Measurements from ENCODE around the gene DCAF11.

The DCAF11 gene

DNA sequence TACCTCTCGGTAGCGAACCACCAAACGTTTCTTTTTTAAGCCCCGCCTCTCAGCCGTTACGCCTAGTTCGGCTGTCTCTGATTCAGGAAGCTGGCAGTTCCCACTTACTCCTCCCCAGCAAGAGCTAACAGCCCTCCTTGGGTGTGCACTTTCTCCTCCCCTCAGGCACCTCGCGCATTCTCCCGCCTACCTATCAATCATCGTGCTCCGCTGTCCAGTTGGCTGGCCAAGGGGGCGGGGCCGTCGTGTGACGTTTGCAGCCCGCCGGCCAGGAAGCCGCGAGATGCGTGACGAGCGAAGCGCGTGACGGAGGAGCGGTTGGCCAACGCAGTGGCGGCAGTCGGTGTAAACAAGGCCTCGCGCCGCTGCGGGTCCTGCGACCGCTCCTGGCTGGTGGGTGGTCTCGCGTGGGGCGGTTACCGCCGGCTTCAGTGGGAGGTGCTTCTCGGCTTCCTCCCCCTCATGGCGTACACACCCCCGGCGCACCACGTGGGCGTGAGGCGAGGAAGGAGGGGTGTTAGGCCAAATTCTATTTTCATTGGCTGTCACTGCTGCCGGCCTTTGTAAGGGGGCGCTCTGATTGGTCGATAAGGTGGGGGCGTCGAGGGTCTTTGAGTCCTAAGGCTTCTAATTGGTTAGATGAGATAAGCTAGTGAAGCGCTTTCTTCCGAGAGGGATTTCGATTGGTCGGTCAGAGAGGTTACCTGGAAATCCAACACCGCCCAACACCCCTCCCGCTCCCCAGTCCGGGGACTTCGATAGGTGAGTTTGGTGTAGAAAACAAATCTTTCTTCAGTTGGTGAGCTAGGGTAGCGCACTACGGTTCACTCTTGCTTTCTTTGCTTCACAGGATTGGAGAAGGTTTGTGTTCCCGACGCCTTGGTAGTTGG lies at the start of gene DCAF11, which contains the start of gene NRL:
Gene DCAF11 (plus strand): TSS at position 246 of the 890 bp plus-strand sequence. CDS start 818 bp downstream, outside the sequence.
Gene NRL (minus strand): TSS at position 418 of the 890 bp plus-strand sequence. CDS start 32,101 bp downstream, outside the sequence.
- peak; percentile 99 for DNase-seq

DNA sequence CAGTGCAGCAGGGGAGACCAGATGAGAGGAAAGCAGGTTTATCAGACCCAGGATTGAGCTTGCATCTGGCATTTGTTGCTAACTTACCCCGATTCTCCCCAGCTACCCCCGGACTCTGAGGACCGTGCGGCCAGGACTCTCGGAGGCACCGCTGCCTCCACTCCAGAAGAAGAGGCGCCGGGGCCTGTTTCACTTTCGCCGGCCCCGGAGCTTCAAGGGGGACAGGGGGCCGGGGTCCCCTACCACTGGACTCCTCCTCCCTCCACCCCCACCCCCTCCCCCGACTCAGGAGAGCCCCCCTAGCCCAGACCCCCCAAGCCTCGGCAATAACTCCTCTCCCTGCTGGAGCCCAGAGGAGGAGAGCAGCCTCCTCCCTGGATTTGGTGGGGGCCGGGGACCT lies 49.7 kb upstream of the DCAF11 start:
- no peak for DNase-seq

DNA sequence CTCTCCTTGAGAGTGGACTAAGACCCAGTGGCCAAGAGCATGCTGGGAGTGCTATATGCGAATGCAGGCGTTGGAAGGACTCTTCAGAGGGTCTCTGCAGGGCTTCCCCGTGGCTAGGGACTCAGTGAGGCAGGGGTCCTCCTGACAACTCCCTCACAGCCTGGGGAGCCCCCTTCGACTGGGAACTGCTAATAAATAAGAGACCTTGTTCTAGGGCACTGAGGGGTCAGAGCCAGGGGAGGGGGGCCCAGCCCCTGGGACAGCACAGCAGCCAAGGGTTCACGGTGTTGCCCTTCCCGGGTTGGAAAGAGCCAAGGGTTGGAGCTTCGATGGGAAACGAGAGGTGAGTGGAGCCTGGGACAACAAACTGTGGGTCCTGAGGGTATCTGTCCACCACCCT lies 49.2 kb upstream of the DCAF11 start:
- no peak for DNase-seq

DNA sequence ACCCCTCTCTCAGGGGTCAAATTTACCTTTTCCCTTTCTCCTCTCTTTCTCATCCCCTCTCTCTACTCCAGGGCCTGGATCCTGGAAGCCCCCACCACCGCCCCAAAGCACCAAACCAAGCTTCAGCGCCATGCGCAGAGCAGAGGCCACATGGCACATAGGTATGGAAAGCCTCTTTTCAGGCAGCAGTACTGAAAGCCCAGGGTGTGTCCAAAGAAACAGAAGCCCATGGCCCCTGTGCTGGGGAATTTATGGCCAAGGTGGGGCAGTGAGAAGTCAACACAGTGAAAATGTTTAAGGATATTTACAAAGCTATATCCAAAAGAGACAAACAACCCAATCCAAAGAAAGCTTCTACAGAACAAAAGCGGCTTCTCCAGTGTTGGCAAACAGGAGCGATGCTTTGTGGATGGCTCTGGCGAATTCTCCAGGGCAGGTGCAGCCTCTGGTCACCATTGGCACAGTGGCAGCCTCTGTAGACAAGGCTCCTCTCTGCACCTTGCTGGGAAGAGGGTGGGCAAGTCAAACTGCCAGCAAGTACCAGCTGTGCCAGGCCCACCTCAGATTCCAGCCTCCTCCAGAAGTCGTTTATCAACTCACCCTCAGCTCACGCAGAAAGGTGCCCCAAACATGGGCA lies 48.0 kb upstream of the DCAF11 start:
- DNase-seq = no peak

DNA sequence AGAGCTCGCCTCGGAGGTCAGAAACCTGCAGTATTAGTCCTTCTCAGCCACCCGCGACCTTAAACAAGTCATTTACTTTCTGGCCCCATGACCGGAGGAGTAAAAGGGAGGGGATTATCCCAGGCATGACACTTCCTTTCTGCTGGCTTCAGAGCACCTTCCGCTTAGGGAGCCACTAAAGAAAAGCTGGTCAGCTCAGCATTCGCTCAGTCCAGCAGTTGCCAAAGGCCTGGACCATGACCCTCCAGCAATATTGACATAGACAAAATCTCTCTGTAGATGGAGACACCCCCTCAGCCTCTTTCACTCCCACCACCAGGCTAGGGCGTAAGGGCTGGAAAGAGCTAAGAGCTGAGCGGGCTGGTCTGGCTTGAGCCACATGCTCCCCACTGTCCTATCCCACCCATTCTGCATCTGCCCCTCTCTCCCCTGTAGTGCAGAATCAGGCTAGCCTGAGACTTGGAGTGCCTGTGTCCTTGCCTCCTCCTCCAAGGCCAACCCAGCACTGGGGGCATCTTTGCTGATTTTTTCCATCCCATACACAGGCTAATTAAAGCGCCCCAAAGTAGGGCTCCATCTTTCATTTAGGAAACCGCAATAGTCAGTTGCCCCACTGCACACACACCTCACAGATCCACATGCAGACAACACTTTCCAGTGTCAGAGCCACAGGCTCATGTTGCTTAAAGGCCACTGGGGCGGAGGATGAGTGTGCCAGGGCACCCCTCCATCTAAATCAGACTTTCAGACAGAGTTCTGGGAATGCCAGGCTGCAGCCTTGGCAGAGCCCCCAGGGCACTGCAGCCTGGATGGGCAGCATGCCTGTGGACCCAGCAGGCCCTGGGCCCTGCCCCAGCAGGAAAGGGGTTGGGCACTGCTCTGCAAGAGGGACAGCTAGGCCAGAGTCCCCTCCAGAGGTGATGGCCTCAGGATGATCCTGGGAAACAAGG lies 47.2 kb upstream of the DCAF11 start:
- no peak for DNase-seq

DNA sequence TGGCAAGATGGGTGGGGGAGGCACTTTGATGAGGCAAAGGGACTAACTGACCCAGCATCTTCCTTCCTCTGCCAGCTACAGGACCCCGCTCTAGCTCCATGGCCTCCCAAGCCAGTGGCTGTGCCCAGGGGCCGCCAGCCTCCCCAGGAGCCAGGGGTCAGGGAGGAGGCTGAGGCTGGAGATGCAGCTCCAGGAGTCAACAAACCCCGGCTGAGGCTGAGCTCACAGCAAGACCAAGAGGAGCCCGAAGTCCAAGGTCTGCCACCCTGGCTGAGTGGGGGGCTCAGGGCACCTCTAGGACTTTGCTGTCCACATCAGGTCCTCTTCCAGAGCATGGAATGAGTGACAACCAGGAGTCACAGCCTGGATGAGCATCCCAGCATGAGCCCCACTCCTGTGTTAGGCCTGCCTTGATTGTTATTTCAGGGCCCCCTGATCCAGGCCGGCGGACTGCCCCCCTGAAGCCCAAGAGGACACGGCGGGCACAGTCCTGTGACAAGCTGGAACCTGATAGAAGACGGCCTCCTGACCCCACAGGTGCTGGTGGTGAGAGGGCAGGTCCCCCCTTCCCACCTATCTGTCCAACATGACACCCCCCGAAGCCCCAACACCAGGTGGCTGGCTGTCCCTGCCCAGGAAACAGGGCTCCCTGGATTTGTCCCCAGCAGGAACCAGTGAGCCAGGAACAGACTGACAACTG lies 45.7 kb upstream of the DCAF11 start:
- no peak for DNase-seq

DNA sequence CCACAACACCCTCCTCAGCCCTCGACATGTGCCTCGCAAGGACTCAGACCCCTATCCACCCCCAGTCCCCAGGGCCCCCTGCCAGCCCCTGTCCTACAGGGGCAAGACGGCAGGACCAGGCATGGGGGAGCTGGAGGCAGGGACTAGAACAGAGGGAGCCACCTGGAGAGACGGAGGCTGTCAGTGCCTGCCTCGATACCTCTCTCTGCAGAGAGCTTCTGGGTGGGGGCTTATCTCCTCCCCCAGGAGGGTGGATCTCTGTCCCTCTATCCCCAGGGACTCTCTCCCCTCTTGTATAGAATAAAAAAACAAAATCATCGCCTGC lies 45.2 kb upstream of the DCAF11 start:
- no peak for DNase-seq

DNA sequence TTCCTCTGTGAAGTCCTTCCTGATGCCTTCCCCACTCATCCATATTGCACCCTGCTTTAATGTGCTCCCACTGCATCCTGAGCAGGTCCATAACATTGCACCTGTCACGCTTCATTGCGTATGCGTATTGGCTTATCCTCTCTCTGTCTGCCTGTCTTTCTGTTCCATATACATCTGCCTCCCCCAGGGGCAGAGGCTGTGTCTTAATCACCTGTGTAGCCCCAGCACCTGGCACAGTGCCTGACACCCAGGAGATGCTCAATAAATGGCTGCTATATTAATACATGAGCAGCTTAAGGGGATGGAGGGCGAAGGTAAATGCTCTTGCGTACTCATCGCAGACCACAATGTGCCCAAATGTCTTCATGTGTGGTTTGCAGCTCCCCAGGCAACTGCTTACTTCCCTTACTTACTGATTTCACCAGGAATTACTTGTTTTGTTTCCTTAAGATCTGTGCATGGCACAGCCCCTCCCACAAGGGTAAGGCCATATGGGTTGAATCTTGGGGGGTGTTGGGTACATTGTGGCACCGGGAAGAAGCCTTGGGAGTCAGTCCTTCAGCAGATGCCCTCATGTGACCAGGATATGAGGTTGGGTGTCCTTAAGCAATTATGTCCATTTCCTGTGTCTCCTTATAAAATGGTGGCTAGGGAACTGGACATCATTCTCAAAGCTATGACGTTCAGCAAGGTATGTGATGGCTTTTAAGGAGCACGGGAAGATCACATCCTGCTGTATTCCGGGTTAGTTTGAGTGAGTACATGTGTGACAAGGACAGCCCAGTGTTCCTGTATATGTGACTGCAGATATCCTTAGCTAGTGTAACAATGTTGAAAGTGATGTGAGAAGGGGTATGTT lies 44.1 kb upstream of the DCAF11 start:
- DNase-seq = no peak

DNA sequence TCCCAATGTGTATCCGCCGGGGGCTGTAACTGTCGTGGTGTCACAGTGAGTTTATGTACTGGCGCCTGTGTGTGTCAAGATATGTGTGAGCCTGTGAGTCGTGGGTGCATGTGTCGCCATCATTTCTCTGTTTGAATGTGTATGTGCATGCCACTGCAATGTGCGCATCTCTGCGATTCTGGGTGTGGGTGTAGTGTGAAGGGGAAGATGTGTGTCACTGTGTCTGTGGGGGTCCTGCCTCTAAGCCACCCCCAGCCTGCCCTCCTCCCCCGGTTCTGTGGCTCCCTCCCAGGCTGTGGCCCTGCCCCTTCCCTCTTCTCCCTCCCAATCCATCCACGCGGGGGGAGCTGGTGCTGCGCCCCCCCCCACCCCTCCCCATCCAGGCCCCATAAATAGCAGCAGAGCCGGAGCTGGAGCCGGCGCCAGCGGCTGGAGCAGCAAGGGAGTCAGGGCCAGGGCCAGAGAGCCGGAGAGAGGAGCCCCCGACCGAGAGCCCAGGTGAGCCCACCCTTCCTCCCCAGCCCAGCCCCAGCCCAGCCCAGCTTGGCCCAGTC lies 43.4 kb upstream of the DCAF11 start, which contains the start of gene CPNE6:
Gene CPNE6 (plus strand): TSS at position 419 of the 554 bp plus-strand sequence. CDS start 1,375 bp downstream, outside the sequence.
- no peak for DNase-seq

DNA sequence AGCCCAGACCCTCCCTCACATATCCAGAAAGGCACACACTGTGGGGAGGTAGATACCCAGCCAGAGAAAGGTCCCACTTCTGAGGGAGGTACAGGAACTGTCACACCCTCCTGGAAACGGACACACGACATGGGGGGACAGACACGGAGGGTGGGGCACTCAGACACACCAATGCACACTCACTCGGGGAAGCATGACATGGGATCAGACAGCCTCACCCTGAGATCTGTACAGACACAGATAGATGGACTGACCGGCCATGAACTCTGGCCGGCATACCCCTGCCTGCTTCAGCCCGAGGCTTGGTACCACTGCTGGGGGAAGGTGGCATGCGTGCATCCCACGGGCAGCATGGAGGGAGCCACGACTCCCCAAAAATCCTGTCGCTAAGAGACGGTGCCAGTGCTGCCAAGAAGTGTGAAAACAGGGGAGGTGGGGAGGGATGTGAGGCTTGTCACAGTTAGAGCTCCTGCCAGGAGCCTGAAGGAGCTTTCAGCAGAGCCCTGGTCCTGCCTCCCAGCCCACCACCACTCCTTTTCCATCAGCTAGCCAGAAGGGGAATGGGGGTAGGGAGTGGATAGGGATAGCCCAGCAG lies 42.6 kb upstream of the DCAF11 start:
- DNase-seq = no peak

DNA sequence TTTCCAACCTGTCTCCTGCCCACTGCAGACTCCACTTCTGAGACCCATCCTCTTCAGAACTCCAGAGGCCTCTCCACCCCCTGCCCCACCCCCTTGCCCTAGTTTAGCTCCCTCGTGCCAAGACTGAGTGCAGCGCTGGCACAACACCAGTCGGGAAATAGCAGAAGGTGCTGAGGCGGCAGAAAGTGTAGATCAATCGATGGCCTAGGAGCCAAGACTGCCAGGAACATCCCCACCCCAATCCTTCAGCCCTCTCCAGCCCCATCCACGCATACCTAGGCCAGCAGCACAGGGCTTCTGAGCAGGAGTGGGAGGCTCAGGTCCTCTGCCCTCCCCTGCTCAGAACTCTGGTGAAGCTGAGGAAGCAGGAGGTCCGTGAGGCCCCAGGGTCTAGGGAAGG lies 42.1 kb upstream of the DCAF11 start:
- DNase-seq = no peak

DNA sequence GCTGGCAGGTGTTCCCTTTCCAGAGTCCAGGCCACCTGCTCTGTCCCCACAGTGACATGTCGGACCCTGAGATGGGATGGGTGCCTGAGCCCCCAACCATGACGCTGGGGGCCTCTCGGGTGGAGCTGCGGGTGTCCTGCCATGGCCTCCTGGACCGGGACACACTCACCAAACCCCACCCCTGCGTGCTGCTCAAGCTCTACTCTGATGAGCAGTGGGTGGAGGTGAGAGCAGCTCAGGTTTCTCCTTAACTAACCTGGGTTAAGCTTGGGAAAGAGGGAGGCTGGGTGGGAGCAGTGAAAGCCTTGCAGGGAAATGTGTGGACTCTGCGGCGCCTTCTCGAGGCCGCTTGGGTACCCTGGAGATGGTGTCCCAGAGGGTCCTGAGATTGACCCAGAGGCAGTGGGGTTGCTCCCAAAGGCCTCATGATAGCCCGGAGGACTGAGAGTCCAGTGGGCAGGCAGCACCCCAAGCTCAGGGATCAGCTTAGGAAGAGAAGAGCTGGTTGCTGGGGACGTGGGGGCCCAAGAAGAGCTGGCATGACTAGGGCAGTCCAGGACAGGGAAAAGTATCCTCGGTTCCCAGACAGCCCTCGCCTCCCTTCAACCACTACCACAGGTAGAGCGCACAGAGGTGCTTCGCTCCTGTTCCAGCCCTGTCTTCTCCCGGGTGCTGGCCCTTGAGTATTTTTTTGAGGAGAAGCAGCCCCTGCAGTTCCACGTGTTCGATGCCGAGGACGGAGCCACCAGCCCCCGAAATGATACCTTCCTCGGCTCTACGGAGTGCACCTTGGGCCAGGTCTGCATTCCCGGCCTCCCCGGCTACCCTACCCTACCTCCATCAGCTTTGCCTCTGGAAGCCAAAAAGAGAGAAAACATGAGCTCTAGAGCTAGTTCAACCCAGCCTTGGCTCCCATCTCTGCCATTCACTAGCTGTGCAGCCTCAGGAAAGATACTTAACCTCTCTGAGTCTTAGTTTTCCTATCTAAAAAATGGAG lies 41.4 kb upstream of the DCAF11 start:
- no peak for DNase-seq

DNA sequence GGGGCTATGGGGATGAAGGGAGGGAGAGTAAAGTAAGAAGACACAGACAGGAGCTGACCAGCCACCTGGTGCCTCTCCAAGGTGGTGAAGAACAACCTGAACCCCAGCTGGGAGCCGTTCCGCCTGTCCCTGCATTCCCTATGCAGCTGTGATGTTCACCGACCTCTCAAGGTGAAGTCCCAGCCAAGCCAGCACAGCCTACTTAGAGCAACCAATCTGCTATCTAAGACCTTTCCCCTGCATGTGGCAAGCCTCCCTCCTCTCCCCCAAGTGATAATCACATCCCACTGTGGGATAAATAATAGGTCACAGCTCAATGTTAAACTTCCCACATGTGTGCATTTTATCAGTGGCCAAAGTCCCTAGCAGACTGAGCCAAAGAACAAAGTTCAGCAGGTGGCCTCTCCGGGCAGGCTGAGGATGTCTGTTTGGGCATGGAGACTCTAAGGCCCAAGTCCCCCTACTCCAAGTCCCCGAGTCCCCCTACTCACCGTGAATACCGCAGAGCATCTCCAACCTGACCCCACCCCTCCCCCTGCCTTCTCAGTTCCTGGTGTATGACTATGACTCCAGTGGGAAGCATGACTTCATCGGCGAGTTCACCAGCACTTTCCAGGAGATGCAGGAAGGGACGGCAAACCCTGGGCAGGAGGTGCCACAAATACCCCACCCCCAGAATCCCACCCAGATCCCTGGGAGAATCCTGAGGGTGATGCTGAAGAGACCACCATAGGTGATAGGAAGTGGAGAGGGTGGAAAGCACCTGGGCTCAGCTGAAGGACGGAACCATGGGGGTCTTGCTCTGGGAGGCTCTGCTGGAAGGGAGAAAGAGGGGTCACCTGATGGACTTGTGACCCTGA lies 39.7 kb upstream of the DCAF11 start:
- DNase-seq = no peak

DNA sequence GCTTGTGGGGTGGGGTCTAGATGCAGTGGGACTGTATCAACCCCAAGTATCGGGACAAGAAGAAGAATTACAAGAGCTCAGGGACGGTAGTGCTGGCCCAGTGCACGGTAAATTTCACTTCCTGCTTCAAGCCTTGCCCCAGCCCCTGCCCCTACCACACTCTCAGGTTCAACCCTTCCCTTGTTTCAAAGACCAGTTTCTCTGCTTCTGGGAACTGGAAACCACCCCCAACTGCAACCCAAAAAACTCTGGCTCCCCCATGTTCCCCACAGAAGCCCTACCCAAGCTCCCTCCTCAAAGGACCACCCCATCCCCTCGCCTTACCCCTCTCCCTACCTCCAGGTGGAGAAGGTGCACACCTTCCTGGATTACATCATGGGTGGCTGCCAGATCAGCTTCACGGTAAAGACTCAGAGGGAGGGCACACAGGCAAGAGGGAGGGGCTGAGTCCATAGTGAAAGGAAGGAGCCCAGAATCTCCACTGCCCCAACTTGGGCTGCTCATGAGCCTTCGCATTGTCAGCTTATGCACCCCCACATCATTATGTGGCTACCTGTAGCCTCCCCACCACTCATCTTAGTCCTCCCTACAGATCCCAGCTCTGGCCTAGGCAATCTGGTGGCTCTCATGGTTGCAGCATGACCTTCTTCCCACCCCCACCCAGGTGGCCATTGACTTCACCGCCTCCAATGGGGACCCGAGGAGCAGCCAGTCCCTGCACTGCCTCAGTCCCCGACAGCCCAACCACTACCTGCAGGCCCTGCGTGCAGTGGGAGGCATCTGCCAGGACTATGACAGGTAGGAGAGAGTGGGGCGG lies 38.9 kb upstream of the DCAF11 start:
- no peak for DNase-seq

DNA sequence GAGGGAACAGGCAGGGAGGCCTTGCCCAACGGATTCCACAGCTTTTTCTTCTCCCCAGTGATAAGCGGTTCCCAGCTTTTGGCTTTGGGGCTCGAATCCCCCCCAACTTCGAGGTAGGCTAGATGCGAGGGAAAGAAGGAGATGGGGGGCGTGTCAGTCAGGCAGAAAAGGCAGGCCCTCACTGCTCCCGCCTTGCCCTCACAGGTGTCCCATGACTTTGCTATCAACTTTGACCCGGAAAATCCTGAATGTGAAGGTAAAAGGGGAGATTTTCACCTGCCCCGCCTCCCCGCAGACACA lies 38.3 kb upstream of the DCAF11 start:
- no peak for DNase-seq

DNA sequence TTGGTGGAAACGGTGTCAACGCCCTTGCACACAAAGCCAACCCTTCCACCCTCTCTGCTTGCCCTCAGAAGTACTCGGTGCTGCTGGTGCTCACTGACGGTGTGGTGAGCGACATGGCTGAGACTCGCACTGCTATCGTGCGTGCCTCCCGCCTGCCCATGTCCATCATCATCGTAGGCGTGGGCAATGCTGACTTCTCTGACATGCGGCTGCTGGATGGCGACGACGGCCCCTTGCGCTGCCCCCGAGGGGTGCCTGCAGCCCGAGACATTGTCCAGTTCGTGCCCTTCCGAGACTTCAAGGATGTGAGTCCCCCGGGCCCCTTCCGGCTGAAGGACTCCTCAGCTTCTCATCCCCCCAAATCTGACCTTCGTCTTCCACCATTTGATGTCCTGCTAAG lies 37.5 kb upstream of the DCAF11 start:
- no peak for DNase-seq

DNA sequence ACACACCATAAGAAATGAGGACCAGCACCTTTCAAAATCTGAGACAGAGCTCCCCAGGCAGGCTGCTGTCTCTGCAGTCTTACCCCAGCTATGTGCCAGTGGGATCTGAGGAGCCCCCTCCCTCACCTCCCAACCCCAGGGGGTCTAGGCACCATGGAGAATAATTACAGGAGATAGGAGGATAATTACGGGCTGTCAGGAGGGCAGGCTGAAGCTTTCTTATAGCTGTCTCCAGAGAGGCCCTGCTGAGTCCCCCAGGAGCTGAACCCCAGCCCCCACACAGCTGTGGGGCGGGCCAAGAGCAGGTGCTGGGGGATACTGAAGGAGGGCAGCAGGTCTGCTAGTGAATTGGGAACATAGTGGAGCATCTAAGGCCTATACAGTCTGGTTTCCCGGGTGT lies 36.4 kb upstream of the DCAF11 start:
- DNase-seq = no peak

All from CD4-positive, alpha-beta T cell treated with Interleukin-12 subunit alpha and Interleukin-12 subunit beta, for 1 hour (primary cell).